ENCODE data around the gene SLC11A1. TPM values are rescaled to one million over a fixed set of nuclear protein-coding genes. Genes with fewer than 3 reads are reported as not detected.

The SLC11A1 gene
- total RNA-seq, 1 donor from 2014 or later = not detected

DNA sequence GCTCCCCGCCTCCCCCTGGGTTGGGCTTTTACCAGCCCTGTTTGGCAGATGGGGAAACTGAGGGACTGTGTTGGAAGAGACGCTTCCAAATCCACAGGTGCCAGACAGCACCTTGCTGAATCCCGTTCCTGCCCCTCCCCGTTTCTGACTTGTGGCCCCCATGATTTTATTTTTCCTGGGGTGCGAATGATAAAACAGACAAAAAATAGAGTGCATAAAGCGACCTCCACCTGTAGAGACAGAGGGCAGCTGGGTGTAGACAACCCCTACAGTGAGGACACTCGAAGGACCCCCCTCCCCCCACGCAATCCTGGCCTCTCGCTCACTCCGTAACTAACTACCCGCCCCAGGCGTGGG, 15.4 kb downstream of the SLC11A1 start:
- DNase-seq (ENCODE audit: low read depth) = no peak
- TF ChIP-seq, protein P1, sequence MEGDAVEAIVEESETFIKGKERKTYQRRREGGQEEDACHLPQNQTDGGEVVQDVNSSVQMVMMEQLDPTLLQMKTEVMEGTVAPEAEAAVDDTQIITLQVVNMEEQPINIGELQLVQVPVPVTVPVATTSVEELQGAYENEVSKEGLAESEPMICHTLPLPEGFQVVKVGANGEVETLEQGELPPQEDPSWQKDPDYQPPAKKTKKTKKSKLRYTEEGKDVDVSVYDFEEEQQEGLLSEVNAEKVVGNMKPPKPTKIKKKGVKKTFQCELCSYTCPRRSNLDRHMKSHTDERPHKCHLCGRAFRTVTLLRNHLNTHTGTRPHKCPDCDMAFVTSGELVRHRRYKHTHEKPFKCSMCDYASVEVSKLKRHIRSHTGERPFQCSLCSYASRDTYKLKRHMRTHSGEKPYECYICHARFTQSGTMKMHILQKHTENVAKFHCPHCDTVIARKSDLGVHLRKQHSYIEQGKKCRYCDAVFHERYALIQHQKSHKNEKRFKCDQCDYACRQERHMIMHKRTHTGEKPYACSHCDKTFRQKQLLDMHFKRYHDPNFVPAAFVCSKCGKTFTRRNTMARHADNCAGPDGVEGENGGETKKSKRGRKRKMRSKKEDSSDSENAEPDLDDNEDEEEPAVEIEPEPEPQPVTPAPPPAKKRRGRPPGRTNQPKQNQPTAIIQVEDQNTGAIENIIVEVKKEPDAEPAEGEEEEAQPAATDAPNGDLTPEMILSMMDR (conservative IDR thresholded peaks at IDR 0.05; ENCODE audit: low read depth, low read length) = no peak
- peak overlapping the region; percentile 72 for H3K4me3 ChIP-seq (ENCODE audit: low read depth, low read length)

DNA sequence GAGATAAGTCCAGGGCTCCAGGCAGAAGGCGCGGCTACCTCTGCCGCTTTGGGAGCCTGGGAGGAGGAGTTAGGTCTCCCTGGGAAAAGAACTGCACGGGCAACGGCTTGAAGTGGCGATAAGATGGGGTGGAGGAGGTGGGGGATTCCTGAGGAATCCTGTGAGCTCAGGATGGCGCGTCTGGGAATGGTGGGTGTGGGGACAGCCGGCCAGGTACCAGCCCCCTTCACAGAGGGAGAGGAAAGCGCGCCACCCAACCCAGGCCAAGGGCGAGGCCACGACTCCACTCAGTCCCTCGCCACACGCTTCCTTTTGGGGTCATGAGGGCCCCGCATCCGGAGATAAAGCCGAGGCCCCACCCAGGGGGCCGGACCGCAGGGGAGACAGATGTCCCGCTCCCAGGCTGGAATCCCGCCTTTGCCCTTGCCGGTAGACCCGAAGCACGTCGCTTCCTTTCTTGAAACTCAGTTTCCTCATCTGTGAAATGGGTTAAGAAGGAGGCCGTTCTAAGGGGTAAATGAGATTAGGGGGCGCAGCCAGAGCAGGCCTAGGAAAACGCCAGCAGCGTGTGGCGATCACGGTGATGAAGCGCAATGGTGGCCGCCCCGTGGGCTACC, 15.9 kb downstream of the SLC11A1 start:
- H3K4me3 ChIP-seq (ENCODE audit: low read depth, low read length) = peak overlapping the region; percentile 72
- DNase-seq (ENCODE audit: low read depth) = no peak
- TF ChIP-seq, protein P1 (conservative IDR thresholded peaks at IDR 0.05; ENCODE audit: low read depth, low read length) = no peak

DNA sequence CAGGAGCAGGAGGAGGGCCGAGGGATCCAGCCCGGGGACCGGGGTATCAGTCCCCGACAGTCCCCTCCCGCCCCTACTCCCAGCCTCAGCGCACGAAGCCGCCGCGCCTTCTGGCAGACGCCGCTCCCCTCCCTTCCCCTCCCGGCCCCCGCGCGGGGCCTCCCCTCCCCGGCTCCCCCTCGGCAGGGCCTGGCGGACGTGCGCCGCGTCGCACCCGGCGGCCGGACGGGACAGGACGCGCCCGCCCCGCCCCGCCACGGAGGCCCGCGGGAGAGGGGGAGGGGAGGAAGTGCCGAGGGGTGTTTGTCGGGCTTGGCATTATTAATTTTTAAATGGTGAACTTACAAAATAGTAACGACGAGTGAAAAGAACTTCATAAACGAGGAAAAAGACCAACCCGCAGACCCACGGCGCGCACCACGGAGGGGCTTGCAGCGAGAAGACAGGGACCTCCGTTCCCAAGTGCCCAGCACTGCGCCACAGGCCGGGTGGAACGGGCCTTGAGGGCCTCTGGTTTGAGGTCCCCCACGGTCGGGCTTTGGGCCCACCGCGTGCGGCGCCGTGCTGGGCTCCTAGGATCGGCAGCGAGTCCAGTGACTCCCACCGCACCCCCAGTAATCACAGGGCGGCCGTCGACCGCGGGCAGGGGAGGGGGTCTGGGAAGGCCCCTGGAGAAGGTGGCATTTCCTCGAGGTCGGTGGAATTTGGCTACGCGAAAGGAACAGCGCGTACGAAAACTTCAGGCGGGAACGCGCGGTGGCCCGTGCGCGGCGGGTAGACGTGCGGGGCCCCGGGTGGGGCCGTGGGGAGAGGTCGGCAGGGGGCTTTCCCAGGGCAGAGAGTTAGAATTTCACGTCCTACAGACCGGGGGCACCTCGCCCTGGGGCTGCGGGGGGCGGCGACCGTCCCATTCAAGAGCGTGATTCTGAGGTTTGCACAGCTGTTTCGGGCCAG, 16.6 kb downstream of the SLC11A1 start:
- H3K4me3 ChIP-seq (ENCODE audit: low read depth, low read length) = peak overlapping the region; percentile 72
- no peak for DNase-seq (ENCODE audit: low read depth)
- TF ChIP-seq, protein P1 (conservative IDR thresholded peaks at IDR 0.05; ENCODE audit: low read depth, low read length) = no peak

DNA sequence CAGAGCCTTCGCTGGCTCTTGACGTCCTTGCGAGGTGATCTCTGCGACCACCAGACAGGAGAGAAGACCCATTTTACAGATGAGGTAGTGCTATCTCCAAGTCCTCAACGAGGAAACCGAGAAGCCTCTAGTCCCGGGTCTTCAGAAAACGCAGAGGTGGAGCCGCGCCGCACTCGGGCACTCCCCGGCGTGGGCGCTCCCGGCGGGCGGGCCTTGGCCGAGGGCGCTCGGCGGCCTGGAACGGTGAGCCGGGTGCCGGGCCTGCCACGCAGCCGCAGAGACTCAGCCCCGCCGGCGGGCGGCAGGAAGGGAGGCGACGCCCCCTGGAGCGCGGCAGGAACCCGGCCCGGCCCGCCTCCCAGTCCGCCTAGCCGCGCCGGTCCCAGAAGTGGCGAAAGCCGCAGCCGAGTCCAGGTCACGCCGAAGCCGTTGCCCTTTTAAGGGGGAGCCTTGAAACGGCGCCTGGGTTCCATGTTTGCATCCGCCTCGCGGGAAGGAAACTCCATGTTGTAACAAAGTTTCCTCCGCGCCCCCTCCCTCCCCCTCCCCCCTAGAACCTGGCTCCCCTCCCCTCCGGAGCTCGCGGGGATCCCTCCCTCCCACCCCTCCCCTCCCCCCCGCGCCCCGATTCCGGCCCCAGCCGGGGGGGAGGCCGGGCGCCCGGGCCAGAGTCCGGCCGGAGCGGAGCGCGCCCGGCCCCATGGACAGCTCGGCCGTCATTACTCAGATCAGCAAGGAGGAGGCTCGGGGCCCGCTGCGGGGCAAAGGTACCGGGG, 17.5 kb downstream of the SLC11A1 start, which contains the start of gene CTDSP1:
Gene CTDSP1, plus strand, starts transcription at position 478 of the 776 bp plus-strand sequence. Its CDS starts 223 bp downstream, at position 701.
- DNase-seq (ENCODE audit: low read depth) = peak; percentile 63
- H3K4me3 ChIP-seq (ENCODE audit: low read depth, low read length) = peak within 1 kb of the TSS; percentile 72
- TF ChIP-seq, protein P1 (conservative IDR thresholded peaks at IDR 0.05; ENCODE audit: low read depth, low read length) = no peak

DNA sequence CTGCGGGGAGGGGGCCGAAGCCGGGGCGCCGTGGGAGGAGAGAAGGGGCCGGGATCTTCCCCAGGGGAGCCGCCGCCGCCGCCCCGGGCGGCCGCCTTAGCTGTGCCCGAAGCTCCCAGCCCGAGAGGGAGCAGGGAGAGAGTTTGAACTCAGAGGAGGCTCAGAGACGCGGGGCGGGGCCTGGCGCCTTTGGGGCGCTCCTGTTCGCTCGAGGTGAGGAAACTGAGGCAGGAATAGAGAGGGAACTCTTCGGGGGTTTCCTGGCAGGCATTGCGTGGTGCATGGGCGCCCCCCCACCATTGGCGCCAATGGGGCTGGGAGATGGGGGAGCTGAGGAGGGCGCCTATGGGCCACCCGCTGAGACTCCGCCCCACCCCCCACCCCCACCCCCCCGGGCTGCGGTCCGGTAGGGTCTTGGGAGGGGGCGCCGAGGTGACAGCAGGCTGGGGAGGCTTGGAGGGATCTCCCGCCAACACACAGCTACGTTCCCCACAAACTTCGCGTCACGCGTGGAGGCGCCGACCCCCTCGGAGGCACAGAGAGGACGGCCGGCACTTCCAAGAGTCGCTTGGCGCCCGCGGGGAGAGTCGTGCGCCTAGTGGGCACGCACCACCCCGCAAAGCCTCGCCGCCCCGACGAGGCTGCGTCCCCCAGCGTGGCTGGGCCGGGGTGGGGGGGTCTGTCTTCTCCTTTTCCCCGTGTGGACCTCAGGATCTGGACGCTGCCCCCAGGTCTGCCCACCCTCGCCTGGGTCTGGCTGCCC, 18.3 kb downstream of the SLC11A1 start:
- DNase-seq (ENCODE audit: low read depth) = no peak

More for the DNA sequence above, 18.3 kb downstream of the SLC11A1 start:
- peak overlapping the region; percentile 72 for H3K4me3 ChIP-seq (ENCODE audit: low read depth, low read length)
- TF ChIP-seq, protein P1 (conservative IDR thresholded peaks at IDR 0.05; ENCODE audit: low read depth, low read length) = no peak
